ENCODE results near the gene SNAP29.
"Not testable (repeated sequence)": the region's sequence is repeated elsewhere in the genome, so short reads cannot be mapped to it uniquely, and the experiment has no call there.

Gene SNAP29

DNA sequence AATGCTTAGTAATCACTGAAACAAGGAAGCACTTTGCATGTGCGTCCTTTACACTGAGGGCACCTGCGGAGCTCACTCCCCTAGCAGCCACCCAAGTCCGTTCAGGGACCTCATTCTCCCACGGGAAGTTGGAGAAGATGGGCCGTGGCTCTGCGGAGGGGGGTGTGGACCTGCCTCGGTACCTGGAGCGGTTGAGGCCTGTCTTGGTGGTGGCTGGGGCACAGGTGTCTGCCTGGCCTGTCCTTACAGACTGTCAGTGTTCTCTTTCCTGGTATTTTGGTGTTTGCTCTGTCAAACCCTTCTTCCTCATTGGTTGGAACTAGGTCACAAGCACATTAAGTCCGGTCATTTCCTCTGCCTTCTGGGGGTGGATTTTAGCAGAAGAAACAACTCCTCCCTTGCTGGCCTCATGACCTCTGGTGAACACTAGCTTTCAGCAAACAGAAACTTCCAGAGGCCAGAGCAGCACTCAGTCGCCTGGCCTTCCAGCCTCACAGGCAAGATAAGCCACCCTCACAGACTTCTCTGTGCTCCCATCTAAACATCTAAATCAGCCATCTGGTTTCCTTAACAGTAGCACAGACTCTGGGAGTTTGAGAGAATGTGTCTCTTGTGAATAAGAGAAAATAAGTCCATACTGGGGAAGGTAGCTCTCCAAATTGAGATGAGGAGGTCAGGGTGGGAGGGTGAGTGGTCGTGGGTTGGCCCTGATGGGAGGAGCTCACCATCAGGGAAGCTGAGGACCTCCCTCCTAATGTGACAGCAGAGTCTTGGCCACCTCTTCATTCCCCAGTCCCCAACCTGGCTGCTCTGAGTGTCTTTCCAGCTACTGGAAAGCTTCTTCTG, 8.6 kb downstream of the SNAP29 start:
- no peak for DNase-seq

DNA sequence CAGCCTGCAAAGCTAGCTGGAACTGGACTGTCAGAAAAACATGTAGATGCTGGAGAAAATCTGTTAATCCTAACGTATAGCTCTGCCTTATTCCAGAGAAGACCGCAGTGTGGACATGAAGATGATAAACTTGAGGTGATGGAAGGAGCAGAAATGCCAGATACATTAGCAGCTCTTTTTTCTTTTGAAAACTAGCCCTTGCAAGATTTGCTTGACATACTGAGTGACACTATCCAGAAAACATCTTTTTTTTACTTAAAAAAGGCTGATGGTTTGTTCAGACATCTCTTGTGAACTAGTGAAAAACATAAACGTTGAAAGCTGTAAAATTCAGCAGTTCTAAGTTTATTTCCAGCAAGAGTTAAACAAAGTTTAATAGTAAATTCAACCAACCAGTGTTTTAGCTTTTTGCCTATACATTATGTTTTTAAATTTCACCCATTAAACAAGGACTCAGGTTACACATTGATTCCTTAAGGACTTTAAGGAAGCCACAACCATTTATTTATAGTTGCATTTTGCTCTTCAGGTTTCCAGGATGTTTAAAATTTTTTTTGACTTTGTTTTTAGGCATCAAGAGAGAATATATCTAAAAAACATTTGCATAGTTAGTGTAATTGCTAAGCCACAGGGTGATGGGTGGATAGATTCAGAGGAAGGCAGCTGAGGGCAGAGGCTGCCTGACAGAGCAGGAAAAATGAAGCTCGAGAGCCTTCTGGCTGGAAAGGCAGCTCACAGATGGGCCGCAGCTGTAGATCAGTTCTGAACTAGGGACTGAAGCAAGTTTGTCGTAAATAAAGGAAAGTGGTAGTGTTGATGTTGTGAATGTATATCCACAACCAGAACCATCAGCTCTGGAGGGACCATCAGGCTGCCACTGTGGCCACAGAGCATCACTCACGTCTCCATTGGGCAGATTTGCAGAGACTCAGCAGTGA, 9.5 kb downstream of the SNAP29 start:
- DNase-seq, result no peak

DNA sequence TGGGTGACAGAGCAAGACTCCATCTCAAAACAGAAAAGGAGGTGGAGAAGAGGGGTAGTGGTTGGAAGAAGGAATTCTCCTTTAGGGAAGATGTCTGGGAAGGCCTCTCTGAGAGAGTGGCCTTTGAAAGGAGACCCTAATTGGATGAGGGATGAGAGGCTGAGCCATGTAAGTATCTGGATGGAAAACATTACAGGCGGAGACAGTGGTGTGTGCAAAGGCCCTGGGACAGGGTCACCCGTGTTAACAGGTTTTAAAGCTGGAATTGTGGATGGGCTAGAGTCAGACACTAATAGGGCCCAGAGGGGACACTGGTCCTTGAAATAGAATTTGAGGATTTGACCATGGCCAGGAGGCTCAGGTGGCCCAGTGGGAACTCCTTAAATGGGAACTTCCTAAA, 10.4 kb downstream of the SNAP29 start:
- DNase-seq, result no peak

GRCh38 chr22:20873214-20873613, 14.4 kb downstream of the SNAP29 start:
- no peak for DNase-seq

- no peak for DNase-seq
These were observed 16.5 kb downstream of the SNAP29 start for GRCh38 chr22:20875296-20875695.

DNA sequence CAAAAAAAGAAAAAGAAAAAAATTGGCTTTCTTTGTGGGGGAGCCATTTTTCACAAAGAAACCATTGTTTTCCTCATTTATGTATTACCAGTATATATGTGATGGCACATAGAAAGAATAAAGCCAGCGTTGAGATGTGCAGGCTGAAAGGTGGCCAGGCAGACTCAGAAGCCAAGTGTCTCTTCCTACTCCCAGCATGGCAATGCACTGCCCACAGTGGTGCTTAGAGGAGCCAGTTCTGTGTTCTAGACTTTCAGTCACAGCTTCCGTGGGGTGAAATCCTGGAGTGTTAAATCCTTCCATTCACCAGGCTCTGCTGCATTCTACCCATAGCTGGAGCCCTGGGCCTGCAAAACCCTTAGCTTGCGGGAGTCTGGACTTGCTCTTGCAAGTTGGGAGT, 18.9 kb downstream of the SNAP29 start:
- no peak for DNase-seq

- DNase-seq, result no peak
These were observed 22.4 kb downstream of the SNAP29 start for GRCh38 chr22:20881231-20881630.

DNA sequence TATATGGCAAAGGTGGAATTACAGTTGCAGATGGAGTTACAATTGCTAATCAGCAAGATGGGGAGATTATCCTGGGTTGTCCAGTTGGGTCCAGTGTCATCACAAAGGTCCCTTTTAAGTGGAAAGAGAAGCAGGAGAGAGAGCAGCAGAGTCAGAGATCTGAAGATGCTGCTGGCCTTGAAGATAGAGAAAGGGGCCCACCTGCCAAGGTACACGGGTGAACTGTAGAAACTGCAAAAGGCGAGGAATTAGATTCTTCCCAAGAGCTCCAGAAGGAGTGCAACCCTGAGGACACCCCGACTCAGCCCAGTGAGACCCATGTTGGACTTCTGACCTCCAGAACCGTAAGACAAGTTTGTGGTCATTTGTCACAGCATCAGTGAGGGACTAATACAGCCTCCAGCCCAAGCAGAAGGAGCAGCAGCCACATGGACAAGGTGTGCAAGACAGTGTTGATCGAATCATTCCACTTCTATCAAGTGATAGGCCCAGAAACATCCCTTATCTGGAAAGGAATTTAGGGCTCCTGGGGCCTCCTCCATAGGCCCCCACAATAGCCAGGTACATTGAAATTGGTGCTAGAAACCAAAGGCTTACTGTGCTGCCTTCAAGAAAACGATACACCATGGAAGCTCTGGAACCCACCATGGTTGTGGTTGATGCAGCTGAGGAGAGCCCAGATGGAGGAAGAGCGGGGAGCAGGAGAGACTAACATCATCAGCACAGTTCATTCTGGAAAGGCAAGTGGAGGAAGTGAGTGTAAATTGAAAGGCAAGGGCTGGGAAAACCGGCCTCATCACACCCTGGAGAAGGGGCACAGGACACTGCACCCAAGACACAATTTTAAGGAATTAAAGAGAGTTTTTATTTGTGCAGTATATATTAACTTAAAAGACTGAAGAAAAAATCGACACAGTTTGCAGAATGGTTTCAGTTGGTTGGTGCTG, 23.3 kb downstream of the SNAP29 start:
- no peak for DNase-seq

- no peak for DNase-seq
These were observed 24.0 kb downstream of the SNAP29 start for GRCh38 chr22:20882855-20883254.

- DNase-seq, result no peak
These were observed 25.6 kb downstream of the SNAP29 start for GRCh38 chr22:20884454-20884853.

DNA sequence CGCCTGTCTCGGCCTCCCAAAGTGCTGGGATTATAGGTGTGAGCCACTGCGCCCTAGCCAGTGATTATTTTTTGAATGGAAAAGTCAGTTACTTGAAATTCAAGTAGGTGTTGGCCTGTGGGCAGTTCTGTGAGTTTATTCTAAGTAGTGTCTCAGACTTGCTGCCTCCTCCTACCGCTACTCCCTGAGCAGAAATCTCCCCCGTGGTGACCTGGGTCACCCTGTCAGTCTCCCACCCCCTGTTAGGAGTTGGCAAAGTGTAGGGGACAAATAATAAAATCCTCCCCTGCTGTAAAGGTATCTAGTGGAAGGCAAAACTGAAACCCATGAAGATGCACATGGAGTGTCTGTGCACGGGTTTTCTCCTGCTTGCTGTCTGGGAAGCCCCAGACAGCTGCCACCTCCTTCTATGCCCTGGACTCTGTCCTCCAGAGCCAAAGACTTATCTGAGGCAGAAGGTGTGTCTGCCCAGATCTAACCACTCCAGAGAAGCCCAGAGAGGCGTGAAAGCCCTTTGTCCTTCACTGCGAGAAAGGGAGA, 26.3 kb downstream of the SNAP29 start:
- no peak for DNase-seq

- DNase-seq, result peak; percentile 63
These were observed 26.9 kb downstream of the SNAP29 start for GRCh38 chr22:20885557-20886323.

DNA sequence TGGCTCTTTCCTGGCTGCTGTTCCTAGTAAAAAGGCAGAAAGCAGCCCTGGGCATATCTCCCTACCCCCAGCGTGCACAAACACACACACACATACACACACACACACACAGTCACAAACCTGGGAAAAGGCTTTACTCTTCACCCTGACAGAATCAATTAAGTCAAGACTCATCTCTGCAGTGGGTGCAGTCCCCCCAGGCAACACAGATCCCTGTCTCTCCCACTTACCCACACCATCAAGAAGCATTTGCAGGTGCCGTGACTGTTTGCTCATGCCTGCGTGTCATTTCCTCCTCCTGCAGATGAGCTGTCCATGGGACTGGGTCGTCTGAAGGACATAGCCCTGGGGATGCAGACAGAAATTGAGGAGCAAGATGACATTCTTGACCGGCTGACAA, 28.6 kb downstream of the SNAP29 start:
- DNase-seq, result no peak

DNA sequence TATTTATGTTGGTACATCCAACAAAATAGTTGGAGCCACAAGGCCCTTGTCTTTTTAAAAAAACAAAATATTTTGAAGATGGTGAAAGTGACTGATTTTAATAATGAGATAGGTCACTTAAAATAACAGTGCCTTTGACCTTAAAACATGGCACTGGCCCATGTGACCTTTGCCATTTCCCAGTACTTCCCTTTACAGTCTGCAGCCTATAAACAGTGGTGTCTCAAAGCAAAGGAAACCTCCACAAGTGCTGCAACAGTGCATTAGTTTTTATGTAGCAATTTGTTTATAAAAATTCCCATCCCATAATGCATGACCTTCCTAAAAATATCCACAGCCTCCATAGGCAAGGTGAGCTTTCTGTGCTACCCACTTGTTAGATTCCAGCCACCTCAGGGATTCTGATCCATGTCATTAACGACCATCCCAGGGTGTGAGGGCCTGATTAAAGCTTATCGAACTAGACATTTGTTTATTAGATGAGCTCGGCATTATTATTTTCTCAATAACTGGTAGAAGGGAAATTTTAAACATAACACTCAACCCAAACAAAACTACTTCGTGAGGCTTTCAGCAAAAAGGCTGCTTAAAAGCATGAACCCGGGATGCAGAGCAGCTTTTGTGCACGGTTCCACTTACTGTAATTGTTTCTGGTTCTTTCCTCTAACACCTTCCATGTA, 30.4 kb downstream of the SNAP29 start:
- DNase-seq, result no peak

- no peak for DNase-seq
These were observed 31.2 kb downstream of the SNAP29 start for GRCh38 chr22:20889904-20890540.

DNA sequence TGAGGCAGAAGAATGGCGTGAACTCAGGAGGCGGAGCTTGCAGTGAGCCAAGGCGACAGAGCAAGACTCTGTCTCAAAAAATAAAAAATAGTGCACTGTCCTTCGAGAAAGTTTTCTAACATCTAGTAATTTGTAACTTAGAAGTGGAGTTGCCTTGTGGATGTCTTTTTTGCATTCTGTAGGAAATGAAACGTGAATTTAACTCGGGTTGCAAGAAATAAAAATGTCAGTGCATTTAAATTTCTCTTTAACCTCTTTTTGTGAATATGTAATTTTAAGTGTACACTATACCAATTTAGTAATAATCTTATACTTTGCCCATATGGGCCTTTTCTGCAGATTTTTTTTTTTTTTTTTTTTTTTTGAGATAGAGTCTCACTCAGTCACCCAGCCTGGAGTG, 32.2 kb downstream of the SNAP29 start:
- DNase-seq, result no peak

DNA sequence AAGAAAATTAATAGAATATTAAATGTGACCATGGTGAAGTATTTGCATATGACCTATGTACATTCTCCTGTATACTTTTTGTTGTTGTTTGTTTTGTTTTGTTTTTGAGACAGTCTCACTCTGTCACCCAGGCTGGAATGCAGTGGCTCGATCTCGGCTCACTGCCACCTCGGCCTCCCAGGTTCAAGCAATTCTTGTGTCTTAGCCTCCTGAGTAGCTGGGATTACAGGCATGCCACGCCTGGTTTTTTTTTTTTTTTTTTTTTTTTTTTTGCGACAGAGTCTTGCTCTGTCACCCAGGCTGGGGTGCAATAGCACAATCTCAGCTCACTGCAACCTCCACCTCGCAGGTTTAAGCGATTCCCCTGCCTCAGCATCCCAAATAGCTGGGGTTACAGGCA, 38.9 kb downstream of the SNAP29 start:
- DNase-seq, result not testable (repeated sequence)

DNA sequence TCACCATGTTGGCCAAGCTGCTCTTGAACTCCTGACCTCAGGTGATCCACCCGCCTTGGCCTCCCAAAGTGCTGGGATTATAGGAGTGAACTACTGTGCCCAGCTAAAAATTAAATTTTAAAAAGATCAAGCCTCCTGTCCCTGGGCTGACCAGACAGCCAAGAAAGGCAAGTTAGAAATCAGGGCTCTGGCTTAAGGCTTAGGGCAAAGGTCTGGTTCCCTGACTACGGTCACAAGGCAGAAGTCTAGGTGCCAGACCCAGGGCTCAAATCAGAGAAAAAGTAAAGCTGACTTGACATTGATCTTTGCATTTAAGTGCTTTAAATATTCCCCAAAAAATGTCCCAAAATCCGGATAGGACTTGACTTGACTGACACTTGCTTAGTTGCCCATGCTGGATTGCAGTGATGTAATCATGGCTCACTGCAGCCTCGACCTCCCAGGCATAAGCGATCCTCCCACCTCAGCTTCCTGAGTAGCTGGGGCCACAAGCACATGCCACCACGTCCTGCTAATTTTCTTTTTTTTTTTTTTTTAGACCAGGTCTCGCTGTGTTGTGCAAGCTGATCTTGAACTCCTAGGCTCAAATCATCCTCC, 41.1 kb downstream of the SNAP29 start:
- DNase-seq, result no peak

- DNase-seq, result not testable (repeated sequence)
These were observed 42.6 kb downstream of the SNAP29 start for GRCh38 chr22:20901093-20902033.

Measured in kidney glomerular epithelial cell (primary cell).